CD8-positive, alpha-beta memory T cell (primary cell): Measurements from ENCODE around the gene LSM4. TPM values are rescaled to one million over a fixed set of nuclear protein-coding genes. Genes with fewer than 3 reads are reported as not detected.

Experiments used
- polyA plus RNA-seq: library from polyadenylated mRNA; unstranded; fragments of 300-500 nt; fragmentation: Illumina TruSeq; gene quantifications from one replicate; pipeline ENCODE4 v1.2.3, GENCODE V29; 2021
- total RNA-seq, 2 experiments: library from RNA; stranded (reverse); gene quantifications; one replicate each; pipeline ENCODE4 v1.2.3, GENCODE V29; 2021

LSM4 gene
- total and polyA plus RNA-seq, 3 experiments from 2014 or later: 154 to 373 (median 351) TPM

Other genes with a start within 250 kb of the LSM4 start
- 10 to 100 TPM; 18.9 to 19.6 TPM for gene IL12RB1, start 236.1 kb downstream of the LSM4 start, total RNA-seq
- 43.2 TPM for gene IL12RB1, start 236.1 kb downstream of the LSM4 start, polyA plus RNA-seq
- 10 to 100 TPM; 15.0 to 15.9 TPM for gene MAST3, start 225.3 kb downstream of the LSM4 start, total RNA-seq
- gene MAST3, start 225.3 kb downstream of the LSM4 start, polyA plus RNA-seq: 18.6 TPM
- gene PIK3R2, start 169.9 kb downstream of the LSM4 start, total RNA-seq: 10 to 100 TPM; 17.7 to 17.9 TPM
- gene PIK3R2, start 169.9 kb downstream of the LSM4 start, polyA plus RNA-seq: 5.7 TPM
- 10 to 100 TPM; 33.3 to 34.5 TPM for gene IFI30, start 149.3 kb downstream of the LSM4 start, total RNA-seq
- gene IFI30, start 149.3 kb downstream of the LSM4 start, polyA plus RNA-seq: 10.9 TPM
- 10 to 100 TPM; 24.2 to 24.6 TPM for gene MPV17L2, start 129.9 kb downstream of the LSM4 start, total RNA-seq
- gene MPV17L2, start 129.9 kb downstream of the LSM4 start, polyA plus RNA-seq: 12.6 TPM
- gene RAB3A, start 119.0 kb downstream of the LSM4 start, total RNA-seq: 1 to 10 TPM; 2.9 to 3.8 TPM
- gene RAB3A, start 119.0 kb downstream of the LSM4 start, polyA plus RNA-seq: 0.59 TPM
- not detected for gene PDE4C, start 96.6 kb downstream of the LSM4 start, total RNA-seq
- not detected for gene PDE4C, start 96.6 kb downstream of the LSM4 start, polyA plus RNA-seq
- gene IQCN, start 48.6 kb downstream of the LSM4 start, total RNA-seq: 1 to 10 TPM; 1.3 TPM
- gene IQCN, start 48.6 kb downstream of the LSM4 start, polyA plus RNA-seq: 0.31 TPM
- 100 to 1,000 TPM; 300 to 327 TPM for gene JUND, start 41.5 kb downstream of the LSM4 start, total RNA-seq
- gene JUND, start 41.5 kb downstream of the LSM4 start, polyA plus RNA-seq: 174 TPM
- gene PGPEP1, start 17.5 kb upstream of the LSM4 start, total RNA-seq: 10 to 100 TPM; 27.3 to 27.7 TPM
- 12.2 TPM for gene PGPEP1, start 17.5 kb upstream of the LSM4 start, polyA plus RNA-seq
- gene GDF15, start 63.1 kb upstream of the LSM4 start, total RNA-seq: under 1 TPM; 0.28 to 0.29 TPM
- not detected for gene GDF15, start 63.1 kb upstream of the LSM4 start, polyA plus RNA-seq
- under 1 TPM; 0.26 to 0.31 TPM for gene LRRC25, start 74.5 kb upstream of the LSM4 start, total RNA-seq
- gene LRRC25, start 74.5 kb upstream of the LSM4 start, polyA plus RNA-seq: not detected
- 100 to 1,000 TPM; 111 to 131 TPM for gene SSBP4, start 96.3 kb upstream of the LSM4 start, total RNA-seq
- gene SSBP4, start 96.3 kb upstream of the LSM4 start, polyA plus RNA-seq: 108 TPM
- gene ISYNA1, start 115.1 kb upstream of the LSM4 start, total RNA-seq: 10 to 100 TPM; 18.2 to 20.3 TPM
- gene ISYNA1, start 115.1 kb upstream of the LSM4 start, polyA plus RNA-seq: 33.2 TPM
- 10 to 100 TPM; 24.4 to 25.5 TPM for gene ELL, start 199.0 kb upstream of the LSM4 start, total RNA-seq
- 22.1 TPM for gene ELL, start 199.0 kb upstream of the LSM4 start, polyA plus RNA-seq
- gene FKBP8, start 220.5 kb upstream of the LSM4 start, total RNA-seq: 100 to 1,000 TPM; 161 to 170 TPM
- gene FKBP8, start 220.5 kb upstream of the LSM4 start, polyA plus RNA-seq: 138 TPM
- gene KXD1, start 234.8 kb upstream of the LSM4 start, total RNA-seq: 100 to 1,000 TPM; 127 to 128 TPM
- gene KXD1, start 234.8 kb upstream of the LSM4 start, polyA plus RNA-seq: 84.4 TPM
- gene UBA52, start 248.8 kb upstream of the LSM4 start, total RNA-seq: 1,000 to 10,000 TPM; 1,684 to 1,700 TPM
- gene UBA52, start 248.8 kb upstream of the LSM4 start, polyA plus RNA-seq: 1,487 TPM